ENCODE data around the gene MGST2.

Gene MGST2

DNA sequence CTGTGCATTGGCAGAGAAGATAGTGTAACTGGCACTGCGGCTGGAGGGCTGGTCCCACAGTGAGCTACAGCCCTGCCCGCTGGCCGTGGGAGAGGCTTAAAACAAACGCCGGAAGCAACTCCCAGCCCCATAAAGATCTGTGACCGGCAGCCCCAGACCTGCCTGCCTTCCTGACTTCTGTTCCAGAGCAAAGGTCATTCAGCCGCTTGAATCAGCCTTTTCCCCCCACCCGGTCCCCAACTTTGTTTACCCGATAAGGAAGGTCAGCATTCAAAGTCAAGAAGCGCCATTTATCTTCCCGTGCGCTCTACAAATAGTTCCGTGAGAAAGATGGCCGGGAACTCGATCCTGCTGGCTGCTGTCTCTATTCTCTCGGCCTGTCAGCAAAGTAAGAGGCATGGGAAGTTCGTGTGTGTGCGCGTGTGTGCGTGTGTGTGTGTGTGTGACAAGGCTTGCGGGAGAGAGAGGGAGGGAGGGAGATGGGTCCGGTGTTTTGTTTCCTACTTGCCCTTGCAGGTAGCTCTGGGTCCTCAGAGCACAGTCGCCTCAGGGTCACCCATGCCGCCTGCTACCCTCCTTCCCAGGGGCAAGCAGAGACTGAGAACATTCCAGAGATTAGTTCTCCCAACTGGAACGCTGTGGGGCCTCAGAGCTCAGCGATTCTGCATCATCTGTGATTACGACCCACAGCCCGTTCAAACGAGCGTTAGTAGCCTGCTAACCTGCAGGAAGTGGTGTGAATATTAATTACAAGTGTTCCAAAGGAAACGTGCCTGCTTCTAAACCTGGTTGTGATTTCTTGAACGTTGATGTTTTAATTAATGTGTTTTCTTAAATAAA, at the start of gene MGST2:
Gene MGST2 (plus strand): TSS at position 130 of the 840 bp plus-strand sequence. CDS start 201 bp downstream, at position 331.
- in situ Hi-C loops (cut with HindIII; ENCODE audit: low pct_unique_long_range_greater_than_20kb, low sequenced_read_pairs) = no loop called here

DNA sequence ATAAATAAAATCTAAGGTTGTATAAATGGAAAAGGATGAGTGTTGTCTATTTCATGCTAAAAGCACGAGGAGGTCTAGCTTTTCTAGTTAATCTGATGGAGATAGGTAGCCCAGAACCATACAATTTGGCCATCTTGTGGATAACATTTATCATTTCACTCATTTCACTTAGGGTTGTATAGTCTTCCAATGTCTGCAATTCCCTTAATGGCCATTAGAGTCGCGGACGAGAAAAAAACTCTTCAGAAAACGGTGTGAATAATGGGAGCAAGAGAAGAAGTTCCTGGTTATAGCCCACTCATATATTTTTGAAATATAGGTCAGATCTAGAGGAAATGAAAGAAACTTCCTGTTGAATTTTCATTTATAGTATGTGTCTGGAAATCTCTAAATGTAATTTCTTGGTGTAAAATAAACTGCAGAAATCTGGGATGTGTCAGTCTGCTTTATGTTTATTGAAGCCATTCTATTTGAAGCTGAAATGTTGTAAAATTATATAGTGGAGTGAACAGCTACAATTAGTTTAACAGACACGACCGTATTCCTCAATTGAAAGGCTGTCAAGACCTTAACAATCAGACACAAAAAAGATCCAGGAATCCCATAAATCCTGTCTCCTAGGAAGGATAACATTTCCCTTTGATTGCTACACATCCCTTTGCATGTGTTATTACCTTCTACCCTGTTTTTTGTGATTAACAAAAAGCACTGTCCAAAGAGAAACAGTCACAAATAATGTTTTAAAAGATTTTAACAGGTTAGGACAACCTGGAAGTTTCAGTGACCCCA, 47.7 kb upstream of the MGST2 start:
- in situ Hi-C loops (cut with HindIII; ENCODE audit: low pct_unique_long_range_greater_than_20kb, low sequenced_read_pairs) = no loop called here
- TF ChIP-seq JUND (IDR thresholded peaks at IDR 0.05; ENCODE audit: low read depth) = no peak
- DNase-seq (ENCODE audit: low read depth in 1 of 2, low spot score in 1 of 2) = peak in 1 of 2 experiments; percentile 47

More for the DNA sequence above, at the start of gene MGST2:
- TF ChIP-seq JUND (IDR thresholded peaks at IDR 0.05; ENCODE audit: low read depth) = no peak
- DNase-seq (ENCODE audit: low read depth in 1 of 2, low spot score in 1 of 2) = peak in 1 of 2 experiments; percentile 65

DNA sequence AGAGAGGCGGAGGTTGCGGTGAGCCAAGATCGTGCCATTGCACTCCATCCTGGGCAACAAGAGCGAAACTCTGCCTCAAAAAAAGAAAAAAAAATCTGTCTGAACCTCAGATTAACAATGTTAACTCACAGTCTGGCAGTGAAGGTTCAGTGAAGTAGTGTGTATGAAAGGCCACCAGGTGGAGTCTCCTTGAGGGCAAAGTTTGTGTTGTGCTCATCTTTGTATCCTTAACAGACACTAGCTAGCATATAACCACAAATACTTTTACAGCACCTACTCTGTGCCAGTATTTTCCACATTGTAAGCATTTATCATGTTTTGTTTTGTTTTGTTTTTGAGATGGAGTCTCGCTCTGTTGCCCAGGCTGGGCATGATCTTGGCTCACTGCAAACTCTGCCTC, 46.0 kb upstream of the MGST2 start:
- in situ Hi-C loops (cut with HindIII; ENCODE audit: low pct_unique_long_range_greater_than_20kb, low sequenced_read_pairs) = no loop called here
- no peak for TF ChIP-seq JUND (IDR thresholded peaks at IDR 0.05; ENCODE audit: low read depth)
- peak in 1 of 2 experiments; percentile 56 for DNase-seq (ENCODE audit: low read depth in 1 of 2, low spot score in 1 of 2)

DNA sequence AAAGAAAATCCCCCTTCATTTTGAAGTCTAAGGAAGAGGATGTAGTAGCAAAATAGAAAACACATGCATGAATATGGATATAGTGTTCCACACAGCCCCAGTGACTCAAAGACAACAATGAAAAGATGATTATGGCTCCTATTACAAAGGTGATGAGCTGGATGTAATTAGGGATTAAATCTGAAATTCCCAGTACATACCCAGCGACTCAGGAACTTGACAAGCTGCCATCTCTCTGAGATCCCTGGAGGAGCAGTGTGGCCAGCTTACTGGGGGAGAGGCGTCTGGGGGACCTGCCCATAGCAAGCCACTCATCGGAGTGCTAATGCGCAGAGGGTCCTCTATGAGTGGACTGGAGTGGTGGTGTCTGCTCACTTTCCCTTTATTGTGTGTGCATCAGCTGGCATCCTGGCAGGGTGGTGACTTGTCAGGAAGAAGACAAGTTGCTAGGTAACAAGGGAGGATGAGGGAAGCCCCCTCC, 42.7 kb upstream of the MGST2 start:
- in situ Hi-C loops (cut with HindIII; ENCODE audit: low pct_unique_long_range_greater_than_20kb, low sequenced_read_pairs) = no loop called here
- no peak for DNase-seq (ENCODE audit: low read depth in 1 of 2, low spot score in 1 of 2)
- no peak for TF ChIP-seq JUND (IDR thresholded peaks at IDR 0.05; ENCODE audit: low read depth)

DNA sequence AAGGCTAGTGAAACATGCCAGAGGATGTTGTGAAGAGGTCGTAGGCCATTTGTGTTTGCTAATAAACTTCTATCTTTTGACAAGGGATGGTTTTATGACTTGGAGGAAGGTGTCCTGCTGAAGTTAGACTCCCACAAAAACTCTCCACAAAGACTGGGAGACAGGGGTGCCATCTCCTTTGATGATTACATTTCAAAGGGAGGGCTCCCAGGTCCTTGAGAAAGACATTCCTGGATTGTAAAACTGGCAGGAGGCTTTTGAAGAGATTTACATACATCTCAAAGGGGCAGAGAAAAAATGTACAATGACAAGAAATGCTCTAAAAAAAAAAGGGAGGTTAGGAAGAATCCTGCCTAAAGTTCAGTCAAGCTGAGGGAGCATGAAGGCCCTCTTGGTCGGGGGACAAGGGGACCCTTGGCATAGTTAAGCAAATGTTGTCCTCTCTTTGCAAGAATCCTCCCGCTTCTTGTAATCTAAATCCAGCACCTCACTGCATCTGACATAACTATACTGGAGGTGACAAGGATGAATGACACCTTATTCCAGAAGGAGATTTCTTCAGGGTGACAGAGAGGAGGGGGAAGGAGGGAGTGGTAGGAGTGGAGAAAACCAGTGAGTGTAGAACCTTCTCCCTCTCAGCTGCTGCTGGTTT, 41.1 kb upstream of the MGST2 start:
- in situ Hi-C loops (cut with HindIII; ENCODE audit: low pct_unique_long_range_greater_than_20kb, low sequenced_read_pairs) = no loop called here
- DNase-seq (ENCODE audit: low read depth in 1 of 2, low spot score in 1 of 2) = no peak
- TF ChIP-seq JUND (IDR thresholded peaks at IDR 0.05; ENCODE audit: low read depth) = no peak

DNA sequence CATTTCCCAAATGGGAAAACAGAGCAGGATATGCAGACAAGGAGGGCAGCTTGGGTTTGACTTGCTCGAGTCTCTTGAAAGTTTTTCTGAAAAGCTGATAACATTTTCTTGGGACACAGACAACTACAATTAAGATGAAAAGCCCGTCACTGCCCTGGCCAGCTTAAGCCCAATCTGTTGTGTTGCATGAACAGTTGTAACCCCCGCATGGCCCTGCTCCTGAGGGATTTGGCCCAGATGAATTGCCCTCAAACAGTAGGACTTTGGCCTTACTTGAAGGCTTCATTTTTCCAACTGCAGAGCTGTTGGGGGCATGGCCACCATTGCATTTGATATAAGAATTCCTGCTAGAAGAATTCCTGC, 40.5 kb upstream of the MGST2 start:
- in situ Hi-C loops (cut with HindIII; ENCODE audit: low pct_unique_long_range_greater_than_20kb, low sequenced_read_pairs) = no loop called here
- DNase-seq (ENCODE audit: low read depth in 1 of 2, low spot score in 1 of 2) = no peak
- TF ChIP-seq JUND (IDR thresholded peaks at IDR 0.05; ENCODE audit: low read depth) = no peak

DNA sequence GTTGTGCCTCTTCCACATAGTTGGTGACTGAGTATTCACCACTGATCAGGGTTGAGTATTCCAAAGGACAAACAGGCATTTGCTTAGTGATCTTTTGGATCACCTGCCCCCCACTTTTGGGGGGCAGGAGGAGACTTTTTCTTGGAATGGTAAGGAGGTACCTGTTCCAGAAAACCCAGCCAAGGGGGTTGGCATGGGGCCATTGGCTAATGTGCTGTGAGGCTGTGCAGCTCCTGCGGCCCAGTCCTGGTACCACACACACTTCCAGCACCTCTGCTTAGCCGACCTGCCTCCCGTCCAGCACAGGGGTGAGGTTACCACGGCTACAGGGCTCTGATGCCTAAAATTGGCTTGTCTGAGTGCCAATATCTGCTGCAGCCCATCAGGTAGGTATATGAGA, 40.1 kb upstream of the MGST2 start:
- TF ChIP-seq JUND (IDR thresholded peaks at IDR 0.05; ENCODE audit: low read depth) = no peak
- in situ Hi-C loops (cut with HindIII; ENCODE audit: low pct_unique_long_range_greater_than_20kb, low sequenced_read_pairs) = no loop called here
- no peak for DNase-seq (ENCODE audit: low read depth in 1 of 2, low spot score in 1 of 2)

DNA sequence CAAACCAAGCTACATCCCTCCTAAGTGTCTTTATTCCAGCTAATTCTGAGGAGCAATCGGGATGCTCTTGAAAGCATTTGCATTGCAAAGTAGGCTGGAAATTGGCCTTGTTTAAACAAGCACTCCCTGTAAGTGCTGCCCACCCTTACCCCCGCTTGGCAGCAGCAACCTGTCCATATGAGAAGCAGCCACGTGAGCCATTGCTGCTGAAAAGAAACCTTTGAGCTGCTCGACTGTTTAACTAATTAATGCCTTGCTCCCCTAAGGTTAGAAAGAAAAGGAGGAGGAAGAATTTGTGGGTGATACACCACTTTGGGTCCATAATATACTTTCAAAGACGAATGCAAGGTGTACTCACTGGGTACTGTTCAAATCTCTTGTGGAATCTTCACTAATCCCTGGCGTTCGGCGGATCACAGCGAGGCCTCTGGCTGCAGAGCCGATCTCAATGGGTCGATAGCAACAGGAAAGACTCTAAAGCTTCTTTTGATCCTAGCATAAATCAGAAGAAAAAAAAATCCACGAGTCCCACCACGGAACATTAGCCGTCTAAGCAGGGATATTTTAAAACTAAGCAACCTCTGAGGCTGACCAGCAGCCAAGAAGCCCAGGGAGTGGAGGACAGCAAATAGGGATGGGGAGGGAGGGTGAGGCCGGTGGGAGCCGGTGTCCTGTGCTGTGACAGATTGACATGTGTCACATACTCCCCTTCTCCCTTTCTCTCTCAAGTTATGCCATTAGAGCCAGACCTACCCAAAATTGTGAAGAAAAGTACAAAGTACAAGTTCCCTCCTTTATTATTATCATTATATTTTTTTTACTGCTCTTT, 37.2 kb upstream of the MGST2 start:
- in situ Hi-C loops (cut with HindIII; ENCODE audit: low pct_unique_long_range_greater_than_20kb, low sequenced_read_pairs) = no loop called here
- TF ChIP-seq JUND (IDR thresholded peaks at IDR 0.05; ENCODE audit: low read depth) = no peak
- DNase-seq (ENCODE audit: low read depth in 1 of 2, low spot score in 1 of 2) = no peak

DNA sequence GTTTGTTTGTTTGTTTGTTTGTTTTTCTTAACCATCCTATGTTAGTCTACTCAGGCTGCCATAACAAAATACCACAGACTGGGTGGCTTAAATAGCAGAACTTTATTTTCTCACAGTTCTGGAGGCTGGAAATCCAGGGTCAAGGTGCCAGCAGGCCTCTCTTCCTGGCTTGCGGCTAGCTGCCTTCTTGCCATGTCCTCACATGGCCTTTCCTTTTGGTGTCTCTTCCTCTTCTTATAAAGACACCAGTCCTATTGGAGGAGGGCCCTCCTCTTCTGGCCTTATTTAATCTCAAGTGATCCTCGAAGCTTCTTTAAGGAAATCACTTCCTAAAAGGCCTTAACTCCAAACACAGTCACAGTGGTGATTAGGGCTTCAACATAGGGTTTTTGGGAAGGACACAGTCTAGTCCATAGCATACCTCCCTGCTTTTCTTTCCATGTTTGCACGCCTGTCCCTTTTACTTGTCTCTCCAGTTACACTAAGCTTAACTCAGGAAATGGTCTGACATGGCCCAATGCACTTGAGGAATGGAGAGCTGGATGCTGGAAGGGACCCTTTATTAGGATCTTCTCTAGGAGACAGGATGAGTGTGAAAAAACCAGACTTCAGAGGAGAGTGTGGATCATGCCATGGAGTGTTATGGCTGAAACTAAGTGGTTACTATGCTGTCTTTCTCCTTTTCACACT, 36.0 kb upstream of the MGST2 start:
- in situ Hi-C loops (cut with HindIII; ENCODE audit: low pct_unique_long_range_greater_than_20kb, low sequenced_read_pairs) = no loop called here
- TF ChIP-seq JUND (IDR thresholded peaks at IDR 0.05; ENCODE audit: low read depth) = no peak
- DNase-seq (ENCODE audit: low read depth in 1 of 2, low spot score in 1 of 2) = no peak

DNA sequence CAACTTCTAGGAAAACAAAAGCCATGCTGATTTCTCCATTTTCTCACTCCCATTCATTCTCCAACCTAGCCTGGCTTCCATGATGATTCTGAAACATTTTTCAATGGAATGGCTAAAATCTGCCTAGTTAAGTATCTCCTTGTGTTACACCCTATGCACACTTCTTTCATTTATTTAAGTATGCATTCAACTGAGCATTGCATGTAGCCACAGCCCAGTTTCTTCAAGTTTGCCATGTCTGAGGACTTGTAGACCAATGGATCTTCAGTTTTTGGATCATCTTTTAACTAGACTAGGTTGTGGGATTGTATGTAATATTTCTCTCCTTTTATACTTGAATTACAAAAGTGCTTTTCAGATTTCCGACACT, 35.5 kb upstream of the MGST2 start:
- in situ Hi-C loops (cut with HindIII; ENCODE audit: low pct_unique_long_range_greater_than_20kb, low sequenced_read_pairs) = no loop called here
- DNase-seq (ENCODE audit: low read depth in 1 of 2, low spot score in 1 of 2) = no peak
- TF ChIP-seq JUND (IDR thresholded peaks at IDR 0.05; ENCODE audit: low read depth) = no peak

DNA sequence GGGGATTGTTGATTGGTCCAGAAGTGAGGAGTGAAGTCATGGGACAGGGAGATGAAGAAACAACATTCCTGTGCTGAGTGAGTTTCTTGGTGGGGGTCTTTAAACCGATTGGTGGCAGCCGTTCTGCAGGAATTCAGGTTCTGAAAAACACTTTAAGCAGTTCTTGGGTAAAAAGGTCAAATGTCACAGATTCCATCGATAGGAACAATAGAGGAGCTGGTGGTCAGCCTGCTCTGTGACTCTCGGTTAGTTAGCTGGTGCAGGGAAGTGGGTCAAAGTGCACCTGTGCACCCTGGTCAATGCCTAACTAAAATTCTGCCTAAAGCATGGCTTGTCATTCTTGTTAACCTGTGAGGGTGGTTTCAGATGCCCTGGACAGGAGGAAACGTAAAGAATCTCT, 34.6 kb upstream of the MGST2 start:
- DNase-seq (ENCODE audit: low read depth in 1 of 2, low spot score in 1 of 2) = no peak
- no peak for TF ChIP-seq JUND (IDR thresholded peaks at IDR 0.05; ENCODE audit: low read depth)
- in situ Hi-C loops (cut with HindIII; ENCODE audit: low pct_unique_long_range_greater_than_20kb, low sequenced_read_pairs) = no loop called here
